HG03060 (cell line): ENCODE measurements around the gene CD69.

Experiments used
- ATAC-seq: cut with Tn5 transposase; IDR thresholded peaks from one replicate; pipeline ENCODE4 v1.9.1; 2021; ENCODE audit warnings: low read depth, moderate number of reproducible peaks; ENCODE audit not compliant: unreplicated experiment

The CD69 gene

GRCh38 chr12:9760699-9761418 lies at the start of gene CD69:
CD69 (minus strand) TSS chr12:9760901; CDS start chr12:9760820, 81 bp downstream.
- peak; percentile 30 for ATAC-seq

GRCh38 chr12:9809866-9810265 lies 49.2 kb upstream of the CD69 start:
- ATAC-seq: no peak

GRCh38 chr12:9809338-9809737 lies 48.6 kb upstream of the CD69 start:
- ATAC-seq: no peak

- no peak for ATAC-seq
Measured at GRCh38 chr12:9808504-9808903, 47.8 kb upstream of the CD69 start.

GRCh38 chr12:9806714-9807113 lies 46.0 kb upstream of the CD69 start:
- ATAC-seq: no peak

GRCh38 chr12:9805883-9806282 lies 45.2 kb upstream of the CD69 start:
- ATAC-seq: no peak

GRCh38 chr12:9799961-9800360 lies 39.3 kb upstream of the CD69 start:
- no peak for ATAC-seq

GRCh38 chr12:9797722-9798619 lies 37.3 kb upstream of the CD69 start:
- ATAC-seq: peak; percentile 67

- ATAC-seq: no peak
Measured at GRCh38 chr12:9796971-9797370, 36.3 kb upstream of the CD69 start.

- no peak for ATAC-seq
Measured at GRCh38 chr12:9796346-9796745, 35.6 kb upstream of the CD69 start.

GRCh38 chr12:9795945-9796344 lies 35.2 kb upstream of the CD69 start:
- ATAC-seq: no peak

GRCh38 chr12:9794484-9795093 lies 33.9 kb upstream of the CD69 start:
- no peak for ATAC-seq

- no peak for ATAC-seq
Measured at GRCh38 chr12:9793779-9794395, 33.2 kb upstream of the CD69 start.

- ATAC-seq: no peak
Measured at GRCh38 chr12:9792961-9793617, 32.4 kb upstream of the CD69 start.

GRCh38 chr12:9792185-9792900 lies 31.6 kb upstream of the CD69 start:
- no peak for ATAC-seq

- no peak for ATAC-seq
Measured at GRCh38 chr12:9786726-9787717, 26.3 kb upstream of the CD69 start.

- ATAC-seq: no peak
Measured at GRCh38 chr12:9784816-9785215, 24.1 kb upstream of the CD69 start.

GRCh38 chr12:9784326-9784725 lies 23.6 kb upstream of the CD69 start:
- ATAC-seq: no peak
